GM23338 (cell line): ENCODE measurements around the gene WDR62.

Experiments used
- CREB1 ChIP-seq: fragments of 250-450 bp; sonication (Bioruptor Pico); IDR thresholded peaks from 2 replicates; pipeline ENCODE4 v1.5.0; 2020; ENCODE audit warnings: low read depth, mild to moderate bottlenecking, moderate library complexity
- EZH2 ChIP-seq: fragments of 200-600 bp; sonication (generic); IDR thresholded peaks from one replicate; pipeline ENCODE4 v1.8.0; 2017; ENCODE audit warnings: antibody characterized with exemption, mild to moderate bottlenecking, low read depth; ENCODE audit not compliant: unreplicated experiment
- EZH2phosphoT487 ChIP-seq: fragments of 200-600 bp; sonication (generic); IDR thresholded peaks from one replicate; pipeline ENCODE4 v1.8.1; 2018; ENCODE audit warnings: antibody characterized with exemption; ENCODE audit not compliant: unreplicated experiment
- POLR2AphosphoS5 ChIP-seq: IDR thresholded peaks from 2 replicates; pipeline ENCODE4 v1.6.1; 2016; ENCODE audit warnings: antibody characterized with exemption, low read depth
- TF ChIP-seq, protein P1 (sequence below), 2 experiments: fragments of 200-600 bp in 1 of 2; sonication (generic) in 1 of 2; conservative IDR thresholded peaks; 2 replicates each; pipeline versions ENCODE4 v1.5.1 to v1.6.1; 2016 to 2017; ENCODE audit warnings: antibody characterized with exemption in 2 of 2, low read depth in 2 of 2, mild to moderate bottlenecking in 2 of 2, moderate library complexity in 1 of 2
- TF ChIP-seq, protein P2 (sequence below): IDR thresholded peaks from one replicate; pipeline ENCODE4 v1.6.1; 2018; ENCODE audit warnings: antibody characterized with exemption; ENCODE audit not compliant: unreplicated experiment

DNA sequence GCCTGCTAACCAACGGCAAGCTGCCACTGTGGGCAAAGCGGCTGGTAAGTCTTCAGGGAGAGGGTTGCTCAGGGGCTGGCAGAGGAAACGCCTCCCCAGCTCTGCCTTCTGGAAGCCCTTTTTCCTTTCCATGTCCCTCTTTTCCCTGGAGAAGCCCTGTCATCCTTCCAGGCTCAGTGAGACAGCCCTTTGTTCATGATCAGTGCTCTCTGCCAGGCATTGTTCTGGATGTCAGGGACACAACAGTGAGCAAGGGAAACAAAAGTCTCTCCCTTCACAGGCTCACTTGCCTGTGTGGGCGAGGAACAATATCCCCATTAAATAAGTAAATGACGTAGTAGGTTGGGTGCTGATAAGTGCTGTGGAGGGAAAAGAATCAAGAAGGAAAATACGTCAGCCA, 42.3 kb downstream of the WDR62 start:
- TF ChIP-seq POLR2AphosphoS5 (no peak), EZH2 (no peak), EZH2phosphoT487 (no peak), CREB1 (CRISPR knock-in tag) (no peak)
- TF ChIP-seq, protein P1, sequence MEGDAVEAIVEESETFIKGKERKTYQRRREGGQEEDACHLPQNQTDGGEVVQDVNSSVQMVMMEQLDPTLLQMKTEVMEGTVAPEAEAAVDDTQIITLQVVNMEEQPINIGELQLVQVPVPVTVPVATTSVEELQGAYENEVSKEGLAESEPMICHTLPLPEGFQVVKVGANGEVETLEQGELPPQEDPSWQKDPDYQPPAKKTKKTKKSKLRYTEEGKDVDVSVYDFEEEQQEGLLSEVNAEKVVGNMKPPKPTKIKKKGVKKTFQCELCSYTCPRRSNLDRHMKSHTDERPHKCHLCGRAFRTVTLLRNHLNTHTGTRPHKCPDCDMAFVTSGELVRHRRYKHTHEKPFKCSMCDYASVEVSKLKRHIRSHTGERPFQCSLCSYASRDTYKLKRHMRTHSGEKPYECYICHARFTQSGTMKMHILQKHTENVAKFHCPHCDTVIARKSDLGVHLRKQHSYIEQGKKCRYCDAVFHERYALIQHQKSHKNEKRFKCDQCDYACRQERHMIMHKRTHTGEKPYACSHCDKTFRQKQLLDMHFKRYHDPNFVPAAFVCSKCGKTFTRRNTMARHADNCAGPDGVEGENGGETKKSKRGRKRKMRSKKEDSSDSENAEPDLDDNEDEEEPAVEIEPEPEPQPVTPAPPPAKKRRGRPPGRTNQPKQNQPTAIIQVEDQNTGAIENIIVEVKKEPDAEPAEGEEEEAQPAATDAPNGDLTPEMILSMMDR (conservative IDR thresholded peaks at IDR 0.05; ENCODE audit: low read depth in 2 of 2), result no peak
- TF ChIP-seq, protein P2, sequence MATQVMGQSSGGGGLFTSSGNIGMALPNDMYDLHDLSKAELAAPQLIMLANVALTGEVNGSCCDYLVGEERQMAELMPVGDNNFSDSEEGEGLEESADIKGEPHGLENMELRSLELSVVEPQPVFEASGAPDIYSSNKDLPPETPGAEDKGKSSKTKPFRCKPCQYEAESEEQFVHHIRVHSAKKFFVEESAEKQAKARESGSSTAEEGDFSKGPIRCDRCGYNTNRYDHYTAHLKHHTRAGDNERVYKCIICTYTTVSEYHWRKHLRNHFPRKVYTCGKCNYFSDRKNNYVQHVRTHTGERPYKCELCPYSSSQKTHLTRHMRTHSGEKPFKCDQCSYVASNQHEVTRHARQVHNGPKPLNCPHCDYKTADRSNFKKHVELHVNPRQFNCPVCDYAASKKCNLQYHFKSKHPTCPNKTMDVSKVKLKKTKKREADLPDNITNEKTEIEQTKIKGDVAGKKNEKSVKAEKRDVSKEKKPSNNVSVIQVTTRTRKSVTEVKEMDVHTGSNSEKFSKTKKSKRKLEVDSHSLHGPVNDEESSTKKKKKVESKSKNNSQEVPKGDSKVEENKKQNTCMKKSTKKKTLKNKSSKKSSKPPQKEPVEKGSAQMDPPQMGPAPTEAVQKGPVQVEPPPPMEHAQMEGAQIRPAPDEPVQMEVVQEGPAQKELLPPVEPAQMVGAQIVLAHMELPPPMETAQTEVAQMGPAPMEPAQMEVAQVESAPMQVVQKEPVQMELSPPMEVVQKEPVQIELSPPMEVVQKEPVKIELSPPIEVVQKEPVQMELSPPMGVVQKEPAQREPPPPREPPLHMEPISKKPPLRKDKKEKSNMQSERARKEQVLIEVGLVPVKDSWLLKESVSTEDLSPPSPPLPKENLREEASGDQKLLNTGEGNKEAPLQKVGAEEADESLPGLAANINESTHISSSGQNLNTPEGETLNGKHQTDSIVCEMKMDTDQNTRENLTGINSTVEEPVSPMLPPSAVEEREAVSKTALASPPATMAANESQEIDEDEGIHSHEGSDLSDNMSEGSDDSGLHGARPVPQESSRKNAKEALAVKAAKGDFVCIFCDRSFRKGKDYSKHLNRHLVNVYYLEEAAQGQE, result no peak
